ENCODE data around the gene RND2. TPM values are rescaled to one million over a fixed set of nuclear protein-coding genes. Genes with fewer than 3 reads are reported as not detected.

The RND2 gene
- total and polyA plus RNA-seq, 2 of the 13 experiments (the other 11 are each of a cell fraction or from before 2014, with no cell fraction given): 0.05 to 0.11 TPM

DNA sequence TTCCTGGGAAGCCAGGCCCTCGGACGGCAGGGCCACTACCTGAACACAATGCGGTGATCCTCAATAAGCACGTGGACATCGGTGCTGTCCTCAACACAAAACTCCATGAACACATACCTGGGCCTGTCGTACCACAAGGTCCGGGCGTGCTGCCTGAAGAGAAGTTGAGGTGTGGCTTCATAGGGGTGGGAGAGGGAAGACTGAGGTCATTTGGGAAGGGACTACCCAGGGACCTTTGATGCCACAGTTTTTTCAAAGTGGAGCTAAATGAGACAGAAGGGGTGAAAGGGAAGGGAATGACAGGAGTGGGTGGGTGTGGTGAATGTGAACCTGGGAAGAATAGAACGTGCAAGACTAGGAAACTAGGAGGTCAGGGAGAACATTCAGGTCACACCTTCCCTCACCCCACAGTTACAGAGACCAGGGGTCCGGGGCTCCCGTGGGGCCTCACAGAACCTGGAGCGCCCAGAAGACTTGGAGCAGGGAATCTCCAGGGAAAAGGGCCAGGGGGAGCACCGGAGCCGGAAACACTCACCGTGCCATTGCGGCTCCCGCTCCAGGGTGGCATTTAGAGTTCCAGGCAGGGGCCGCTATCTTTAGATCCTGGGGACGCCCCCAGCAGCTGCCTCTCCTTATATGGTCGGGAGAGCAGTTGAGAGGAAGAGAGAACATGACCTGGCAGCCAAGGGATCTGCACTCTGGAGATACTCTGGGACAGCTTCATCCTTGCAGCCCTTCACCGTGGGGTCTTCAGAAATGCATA lies 45.3 kb upstream of the RND2 start, which contains the start of gene PTGES3L (continued):
- TF ChIP-seq, protein P1, sequence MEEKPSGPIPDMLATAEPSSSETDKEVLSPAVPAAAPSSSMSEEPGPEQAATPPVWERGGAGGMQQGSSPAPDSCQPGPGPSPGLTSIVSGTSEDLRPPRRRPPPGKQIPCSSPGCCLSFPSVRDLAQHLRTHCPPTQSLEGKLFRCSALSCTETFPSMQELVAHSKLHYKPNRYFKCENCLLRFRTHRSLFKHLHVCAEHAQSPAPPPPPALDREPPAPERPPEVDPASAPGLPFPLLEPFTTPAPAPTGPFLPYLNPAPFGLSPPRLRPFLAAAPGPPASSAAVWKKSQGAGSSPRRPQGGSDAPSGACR (CRISPR knock-in tag; IDR thresholded peaks at IDR 0.05): no peak; the same call in 1 of the 2 replicates
- TF ChIP-seq, protein P2, sequence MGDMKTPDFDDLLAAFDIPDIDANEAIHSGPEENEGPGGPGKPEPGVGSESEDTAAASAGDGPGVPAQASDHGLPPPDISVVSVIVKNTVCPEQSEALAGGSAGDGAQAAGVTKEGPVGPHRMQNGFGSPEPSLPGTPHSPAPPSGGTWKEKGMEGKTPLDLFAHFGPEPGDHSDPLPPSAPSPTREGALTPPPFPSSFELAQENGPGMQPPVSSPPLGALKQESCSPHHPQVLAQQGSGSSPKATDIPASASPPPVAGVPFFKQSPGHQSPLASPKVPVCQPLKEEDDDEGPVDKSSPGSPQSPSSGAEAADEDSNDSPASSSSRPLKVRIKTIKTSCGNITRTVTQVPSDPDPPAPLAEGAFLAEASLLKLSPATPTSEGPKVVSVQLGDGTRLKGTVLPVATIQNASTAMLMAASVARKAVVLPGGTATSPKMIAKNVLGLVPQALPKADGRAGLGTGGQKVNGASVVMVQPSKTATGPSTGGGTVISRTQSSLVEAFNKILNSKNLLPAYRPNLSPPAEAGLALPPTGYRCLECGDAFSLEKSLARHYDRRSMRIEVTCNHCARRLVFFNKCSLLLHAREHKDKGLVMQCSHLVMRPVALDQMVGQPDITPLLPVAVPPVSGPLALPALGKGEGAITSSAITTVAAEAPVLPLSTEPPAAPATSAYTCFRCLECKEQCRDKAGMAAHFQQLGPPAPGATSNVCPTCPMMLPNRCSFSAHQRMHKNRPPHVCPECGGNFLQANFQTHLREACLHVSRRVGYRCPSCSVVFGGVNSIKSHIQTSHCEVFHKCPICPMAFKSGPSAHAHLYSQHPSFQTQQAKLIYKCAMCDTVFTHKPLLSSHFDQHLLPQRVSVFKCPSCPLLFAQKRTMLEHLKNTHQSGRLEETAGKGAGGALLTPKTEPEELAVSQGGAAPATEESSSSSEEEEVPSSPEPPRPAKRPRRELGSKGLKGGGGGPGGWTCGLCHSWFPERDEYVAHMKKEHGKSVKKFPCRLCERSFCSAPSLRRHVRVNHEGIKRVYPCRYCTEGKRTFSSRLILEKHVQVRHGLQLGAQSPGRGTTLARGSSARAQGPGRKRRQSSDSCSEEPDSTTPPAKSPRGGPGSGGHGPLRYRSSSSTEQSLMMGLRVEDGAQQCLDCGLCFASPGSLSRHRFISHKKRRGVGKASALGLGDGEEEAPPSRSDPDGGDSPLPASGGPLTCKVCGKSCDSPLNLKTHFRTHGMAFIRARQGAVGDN (CRISPR knock-in tag; IDR thresholded peaks at IDR 0.05): peak; percentile 71
- TF ChIP-seq, protein P3, sequence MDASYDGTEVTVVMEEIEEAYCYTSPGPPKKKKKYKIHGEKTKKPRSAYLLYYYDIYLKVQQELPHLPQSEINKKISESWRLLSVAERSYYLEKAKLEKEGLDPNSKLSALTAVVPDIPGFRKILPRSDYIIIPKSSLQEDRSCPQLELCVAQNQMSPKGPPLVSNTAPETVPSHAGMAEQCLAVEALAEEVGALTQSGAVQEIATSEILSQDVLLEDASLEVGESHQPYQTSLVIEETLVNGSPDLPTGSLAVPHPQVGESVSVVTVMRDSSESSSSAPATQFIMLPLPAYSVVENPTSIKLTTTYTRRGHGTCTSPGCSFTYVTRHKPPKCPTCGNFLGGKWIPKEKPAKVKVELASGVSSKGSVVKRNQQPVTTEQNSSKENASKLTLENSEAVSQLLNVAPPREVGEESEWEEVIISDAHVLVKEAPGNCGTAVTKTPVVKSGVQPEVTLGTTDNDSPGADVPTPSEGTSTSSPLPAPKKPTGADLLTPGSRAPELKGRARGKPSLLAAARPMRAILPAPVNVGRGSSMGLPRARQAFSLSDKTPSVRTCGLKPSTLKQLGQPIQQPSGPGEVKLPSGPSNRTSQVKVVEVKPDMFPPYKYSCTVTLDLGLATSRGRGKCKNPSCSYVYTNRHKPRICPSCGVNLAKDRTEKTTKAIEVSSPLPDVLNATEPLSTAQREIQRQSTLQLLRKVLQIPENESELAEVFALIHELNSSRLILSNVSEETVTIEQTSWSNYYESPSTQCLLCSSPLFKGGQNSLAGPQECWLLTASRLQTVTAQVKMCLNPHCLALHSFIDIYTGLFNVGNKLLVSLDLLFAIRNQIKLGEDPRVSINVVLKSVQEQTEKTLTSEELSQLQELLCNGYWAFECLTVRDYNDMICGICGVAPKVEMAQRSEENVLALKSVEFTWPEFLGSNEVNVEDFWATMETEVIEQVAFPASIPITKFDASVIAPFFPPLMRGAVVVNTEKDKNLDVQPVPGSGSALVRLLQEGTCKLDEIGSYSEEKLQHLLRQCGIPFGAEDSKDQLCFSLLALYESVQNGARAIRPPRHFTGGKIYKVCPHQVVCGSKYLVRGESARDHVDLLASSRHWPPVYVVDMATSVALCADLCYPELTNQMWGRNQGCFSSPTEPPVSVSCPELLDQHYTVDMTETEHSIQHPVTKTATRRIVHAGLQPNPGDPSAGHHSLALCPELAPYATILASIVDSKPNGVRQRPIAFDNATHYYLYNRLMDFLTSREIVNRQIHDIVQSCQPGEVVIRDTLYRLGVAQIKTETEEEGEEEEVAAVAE (CRISPR knock-in tag; IDR thresholded peaks at IDR 0.05; ENCODE audit: borderline replicate concordance): no peak
- TF ChIP-seq ZNF556 (CRISPR knock-in tag; IDR thresholded peaks at IDR 0.05; ENCODE audit: borderline replicate concordance) (no peak; the same call in 1 of the 2 replicates), ZMYM4 (CRISPR knock-in tag; IDR thresholded peaks at IDR 0.05) (no peak), LCORL (IDR thresholded peaks at IDR 0.05) (no peak), LCORL (CRISPR knock-in tag; IDR thresholded peaks at IDR 0.05) (peak; percentile 84), RELA (CRISPR knock-in tag; IDR thresholded peaks at IDR 0.05) (no peak), EHMT2 (IDR thresholded peaks at IDR 0.05; ENCODE audit: borderline replicate concordance, low read depth, low read length) (no peak), KDM5A (IDR thresholded peaks at IDR 0.05; ENCODE audit: borderline replicate concordance, low read length) (no peak), ZNF629 (CRISPR knock-in tag; conservative IDR thresholded peaks at IDR 0.05) (no peak), ZFP62 (CRISPR knock-in tag; IDR thresholded peaks at IDR 0.05) (no peak)
- TF ChIP-seq, protein P4, sequence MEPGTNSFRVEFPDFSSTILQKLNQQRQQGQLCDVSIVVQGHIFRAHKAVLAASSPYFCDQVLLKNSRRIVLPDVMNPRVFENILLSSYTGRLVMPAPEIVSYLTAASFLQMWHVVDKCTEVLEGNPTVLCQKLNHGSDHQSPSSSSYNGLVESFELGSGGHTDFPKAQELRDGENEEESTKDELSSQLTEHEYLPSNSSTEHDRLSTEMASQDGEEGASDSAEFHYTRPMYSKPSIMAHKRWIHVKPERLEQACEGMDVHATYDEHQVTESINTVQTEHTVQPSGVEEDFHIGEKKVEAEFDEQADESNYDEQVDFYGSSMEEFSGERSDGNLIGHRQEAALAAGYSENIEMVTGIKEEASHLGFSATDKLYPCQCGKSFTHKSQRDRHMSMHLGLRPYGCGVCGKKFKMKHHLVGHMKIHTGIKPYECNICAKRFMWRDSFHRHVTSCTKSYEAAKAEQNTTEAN (CRISPR knock-in tag; conservative IDR thresholded peaks at IDR 0.05): no peak
- TF ChIP-seq, protein P5, sequence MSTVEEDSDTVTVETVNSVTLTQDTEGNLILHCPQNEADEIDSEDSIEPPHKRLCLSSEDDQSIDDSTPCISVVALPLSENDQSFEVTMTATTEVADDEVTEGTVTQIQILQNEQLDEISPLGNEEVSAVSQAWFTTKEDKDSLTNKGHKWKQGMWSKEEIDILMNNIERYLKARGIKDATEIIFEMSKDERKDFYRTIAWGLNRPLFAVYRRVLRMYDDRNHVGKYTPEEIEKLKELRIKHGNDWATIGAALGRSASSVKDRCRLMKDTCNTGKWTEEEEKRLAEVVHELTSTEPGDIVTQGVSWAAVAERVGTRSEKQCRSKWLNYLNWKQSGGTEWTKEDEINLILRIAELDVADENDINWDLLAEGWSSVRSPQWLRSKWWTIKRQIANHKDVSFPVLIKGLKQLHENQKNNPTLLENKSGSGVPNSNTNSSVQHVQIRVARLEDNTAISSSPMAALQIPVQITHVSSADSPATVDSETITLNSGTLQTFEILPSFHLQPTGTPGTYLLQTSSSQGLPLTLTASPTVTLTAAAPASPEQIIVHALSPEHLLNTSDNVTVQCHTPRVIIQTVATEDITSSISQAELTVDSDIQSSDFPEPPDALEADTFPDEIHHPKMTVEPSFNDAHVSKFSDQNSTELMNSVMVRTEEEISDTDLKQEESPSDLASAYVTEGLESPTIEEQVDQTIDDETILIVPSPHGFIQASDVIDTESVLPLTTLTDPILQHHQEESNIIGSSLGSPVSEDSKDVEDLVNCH (CRISPR knock-in tag; IDR thresholded peaks at IDR 0.05): no peak

Data from HepG2 (cell line).